CD4-positive, alpha-beta T cell (primary cell): Measurements from ENCODE around the gene IL20RA. TPM values are rescaled to one million over a fixed set of nuclear protein-coding genes. Genes with fewer than 3 reads are reported as not detected.

ENCODE experiments used
- ATAC-seq: fragments of 200-7000 bp; cut with Tn5 transposase; one replicate; pipeline ENCODE4 v1.10.0; 2022; ENCODE audit warnings: mild to moderate bottlenecking; ENCODE audit not compliant: poor library complexity
- CTCF ChIA-PET: fragments of 350-600 bp; sonication (Branson Sonifier 250); formaldehyde crosslinking; loops from one replicate; lab custom pipeline; 2021; ENCODE audit warnings: antibody characterized with exemption, inconsistent platforms; lab: Charles Lee
- POLR2A ChIA-PET: fragments of 350-600 bp; sonication (Branson Sonifier 250); formaldehyde crosslinking; loops from one replicate; lab custom pipeline; 2021; ENCODE audit warnings: antibody characterized with exemption, inconsistent platforms; lab: Charles Lee
- DNase-seq, 14 experiments: peaks; one replicate each; pipeline ENCODE4 v3.0.0-alpha.2; 2013 to 2020; ENCODE audit warnings: mixed read lengths in 2 of 14
- H3K27ac ChIP-seq, 2 donors: one replicate each; pipeline versions ENCODE4 v1.5.1 to v1.7.0; 2013; ENCODE audit warnings: low read length in 2 of 2, low read depth in 1 of 2, mild to moderate bottlenecking in 1 of 2
- H3K27me3 ChIP-seq, 2 experiments: 1 replicate in 1 of 2; 2 replicates in 1 of 2; pipeline versions ENCODE4 v1.6.1 to v1.7.0; 2013; ENCODE audit warnings: low read length in 2 of 2, control low read depth in 1 of 2, mild to moderate bottlenecking in 1 of 2, moderate library complexity in 1 of 2; ENCODE audit not compliant: insufficient read depth in 2 of 2, control insufficient read depth in 1 of 2
- H3K36me3 ChIP-seq: one replicate; pipeline ENCODE4 v1.6.1; 2013; ENCODE audit warnings: low read length, control low read depth; ENCODE audit not compliant: insufficient read depth
- H3K4me1 ChIP-seq: one replicate; pipeline ENCODE4 v1.6.1; 2013; ENCODE audit warnings: low read length, control low read depth; ENCODE audit not compliant: insufficient read depth
- H3K4me3 ChIP-seq: one replicate; pipeline ENCODE4 v1.5.1; 2013; ENCODE audit warnings: mild to moderate bottlenecking, low read length, moderate library complexity
- H3K9me3 ChIP-seq, 2 experiments: 1 replicate in 1 of 2; 2 replicates in 1 of 2; pipeline versions ENCODE4 v1.6.1 to v1.7.0; 2013; ENCODE audit warnings: low read length in 2 of 2, mild to moderate bottlenecking in 2 of 2, control low read depth in 1 of 2, moderate library complexity in 1 of 2; ENCODE audit not compliant: control insufficient read depth in 1 of 2, insufficient read depth in 1 of 2
- H3K27ac Mint-ChIP-seq: one replicate; pipeline ENCODE4 v1.8.0; 2020; ENCODE audit warnings: mixed read lengths
- H3K27me3 Mint-ChIP-seq: one replicate; pipeline ENCODE4 v1.8.0; 2021; ENCODE audit warnings: mixed read lengths
- H3K36me3 Mint-ChIP-seq: one replicate; pipeline ENCODE4 v1.8.0; 2021; ENCODE audit warnings: low read depth, mixed read lengths
- H3K4me1 Mint-ChIP-seq: one replicate; pipeline ENCODE4 v1.8.0; 2021; ENCODE audit warnings: low read depth, mixed read lengths
- H3K4me3 Mint-ChIP-seq: one replicate; pipeline ENCODE4 v1.8.0; 2020; ENCODE audit warnings: mild to moderate bottlenecking, mixed read lengths
- H3K9me3 Mint-ChIP-seq: one replicate; pipeline ENCODE4 v1.8.0; 2020; ENCODE audit warnings: mixed read lengths
- intact Hi-C, 2 experiments: fragments of 100-400 bp; cut with DNase I in 1 of 2; cut with micrococcal nuclease in 1 of 2; formaldehyde crosslinking; loops; one replicate each; pipeline versions ENCODE4 v1.15.1 to v1.9.0; 2023 to 2025; cut with DNase I, micrococcal nuclease
- total RNA-seq, 174 experiments: library from RNA in 2 of 174; stranded (reverse) in 2 of 174; gene quantifications; one replicate each; pipeline ENCODE4 v1.2.3 and lab custom pipeline; 2021 to 2026
- TF ChIP-seq, protein P1 (sequence below): fragments of 200-600 bp; IDR thresholded peaks from one replicate; pipeline ENCODE4 v1.8.0; 2022; ENCODE audit warnings: antibody characterized with exemption, mild to moderate bottlenecking

The IL20RA gene
- total RNA-seq, 2 experiments from 2014 or later = not detected

DNA sequence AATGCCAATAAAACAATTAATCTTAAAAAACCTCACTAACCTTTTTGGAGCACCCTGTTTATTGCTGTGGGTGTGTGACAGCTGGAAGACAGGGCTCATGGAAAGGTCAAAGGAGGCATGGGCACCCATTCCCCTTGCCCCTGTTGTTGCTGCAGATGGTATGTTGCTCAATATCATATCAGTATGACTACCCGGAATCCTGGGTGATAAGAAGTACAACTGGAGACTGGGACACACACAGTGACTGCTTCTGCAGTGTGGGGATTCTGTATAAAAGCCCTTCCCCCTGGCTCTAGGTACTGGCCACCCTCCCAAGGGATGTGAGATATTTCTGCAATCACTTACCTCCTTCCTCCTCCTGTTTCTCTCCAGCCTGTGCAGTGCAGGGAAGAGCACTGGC lies 47.3 kb upstream of the IL20RA start:
- no peaks in the 10 kb centered on the region for H3K36me3 Mint-ChIP-seq
- POLR2A ChIA-PET = no interaction called here
- peaks cover 10% of the 10 kb centered on the region for H3K27me3 Mint-ChIP-seq
- H3K27me3 ChIP-seq = peaks cover 0 to 3% of the 10 kb centered on the region in 2 experiments
- DNase-seq (no peak), ATAC-seq (no peak)
- no peak overlapping the region for H3K4me3 ChIP-seq
- peaks cover 9% of the 10 kb centered on the region for H3K4me1 ChIP-seq
- CTCF ChIA-PET = no interaction called here
- H3K4me1 Mint-ChIP-seq = peaks cover 12% of the 10 kb centered on the region
- no peaks in the 10 kb centered on the region for H3K9me3 Mint-ChIP-seq
- intact Hi-C loops = loop anchor here (5.0 to 10.0 kb wide), 5 partner anchors 75 to 1013 kb away; partner anchors contain the start of gene PERP (in 1 of the 2)
- no peaks in the 10 kb centered on the region for H3K9me3 ChIP-seq
- H3K27ac Mint-ChIP-seq = no peak overlapping the region
- H3K27ac ChIP-seq = no peak overlapping the region
- no peaks in the 10 kb centered on the region for H3K36me3 ChIP-seq
- H3K4me3 Mint-ChIP-seq = no peak overlapping the region
- TF ChIP-seq, protein P1, sequence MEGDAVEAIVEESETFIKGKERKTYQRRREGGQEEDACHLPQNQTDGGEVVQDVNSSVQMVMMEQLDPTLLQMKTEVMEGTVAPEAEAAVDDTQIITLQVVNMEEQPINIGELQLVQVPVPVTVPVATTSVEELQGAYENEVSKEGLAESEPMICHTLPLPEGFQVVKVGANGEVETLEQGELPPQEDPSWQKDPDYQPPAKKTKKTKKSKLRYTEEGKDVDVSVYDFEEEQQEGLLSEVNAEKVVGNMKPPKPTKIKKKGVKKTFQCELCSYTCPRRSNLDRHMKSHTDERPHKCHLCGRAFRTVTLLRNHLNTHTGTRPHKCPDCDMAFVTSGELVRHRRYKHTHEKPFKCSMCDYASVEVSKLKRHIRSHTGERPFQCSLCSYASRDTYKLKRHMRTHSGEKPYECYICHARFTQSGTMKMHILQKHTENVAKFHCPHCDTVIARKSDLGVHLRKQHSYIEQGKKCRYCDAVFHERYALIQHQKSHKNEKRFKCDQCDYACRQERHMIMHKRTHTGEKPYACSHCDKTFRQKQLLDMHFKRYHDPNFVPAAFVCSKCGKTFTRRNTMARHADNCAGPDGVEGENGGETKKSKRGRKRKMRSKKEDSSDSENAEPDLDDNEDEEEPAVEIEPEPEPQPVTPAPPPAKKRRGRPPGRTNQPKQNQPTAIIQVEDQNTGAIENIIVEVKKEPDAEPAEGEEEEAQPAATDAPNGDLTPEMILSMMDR = no peak

DNA sequence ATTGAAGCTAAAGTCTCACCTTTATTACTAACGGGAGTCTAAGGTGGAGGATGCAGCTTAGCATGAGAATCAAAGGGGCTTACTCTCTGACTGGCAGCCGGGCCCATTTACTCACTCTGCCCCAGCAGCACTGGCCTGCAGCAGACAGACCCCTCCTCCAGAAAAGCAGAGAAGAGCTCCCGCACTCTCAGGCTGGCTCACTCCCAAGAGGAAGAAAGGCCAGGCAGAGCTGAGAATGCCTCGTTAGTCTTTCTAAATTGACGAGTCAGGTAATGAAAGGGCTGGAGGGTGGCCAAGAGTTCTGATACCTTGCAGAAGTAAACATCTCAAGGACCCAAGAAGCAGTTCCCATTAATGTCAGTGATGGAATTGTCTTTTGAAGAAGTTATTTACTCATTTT lies 44.5 kb upstream of the IL20RA start:
- H3K27ac Mint-ChIP-seq = no peak overlapping the region
- peaks cover 0 to 3% of the 10 kb centered on the region in 2 experiments for H3K27me3 ChIP-seq
- H3K36me3 Mint-ChIP-seq = no peaks in the 10 kb centered on the region
- peaks cover 16% of the 10 kb centered on the region for H3K27me3 Mint-ChIP-seq
- no peaks in the 10 kb centered on the region for H3K36me3 ChIP-seq
- peaks cover 2% of the 10 kb centered on the region for H3K4me1 Mint-ChIP-seq
- H3K4me1 ChIP-seq = no peaks in the 10 kb centered on the region
- ChIA-PET POLR2A (no interaction called here), CTCF (interaction anchor here (1.0 kb wide), 1 partner anchor 225 kb away, joined by 5 read pairs; no protein-coding TSS in a partner anchor)
- no peak overlapping the region for H3K4me3 Mint-ChIP-seq
- intact Hi-C loops = no loop called here
- H3K4me3 ChIP-seq = no peak overlapping the region
- no peaks in the 10 kb centered on the region for H3K9me3 Mint-ChIP-seq
- TF ChIP-seq, protein P1 = no peak
- no peaks in the 10 kb centered on the region for H3K9me3 ChIP-seq
- no peak overlapping the region for H3K27ac ChIP-seq
- no peak for DNase-seq
- ATAC-seq = no peak

DNA sequence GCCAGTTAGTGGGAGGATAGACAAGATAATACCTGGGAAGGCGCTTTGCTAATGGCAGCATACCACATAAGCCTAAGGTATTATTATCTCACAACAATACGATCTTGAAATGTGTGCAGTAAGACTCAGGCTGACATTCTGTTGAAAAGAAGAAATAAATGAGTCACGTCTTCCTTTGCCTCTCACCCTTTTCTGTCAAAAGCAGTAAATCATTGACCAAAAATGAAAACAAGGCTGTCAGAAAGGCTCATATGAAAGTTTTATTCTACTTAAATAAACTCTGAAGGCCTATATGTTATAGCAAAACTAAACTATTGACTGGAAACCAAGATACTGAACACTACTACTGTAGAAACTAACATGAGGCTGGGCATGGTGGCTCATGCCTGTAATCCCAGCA lies 43.1 kb upstream of the IL20RA start:
- intact Hi-C loops = no loop called here
- Mint-ChIP-seq H3K36me3 (no peaks in the 10 kb centered on the region), H3K9me3 (no peaks in the 10 kb centered on the region), H3K4me1 (no peaks in the 10 kb centered on the region), H3K4me3 (no peak overlapping the region), H3K27ac (no peak overlapping the region), H3K27me3 (peaks cover 16% of the 10 kb centered on the region)
- H3K4me3 ChIP-seq = no peak overlapping the region
- TF ChIP-seq, protein P1 = no peak
- POLR2A ChIA-PET = no interaction called here
- no peak overlapping the region for H3K27ac ChIP-seq
- DNase-seq = no peak
- H3K9me3 ChIP-seq = no peaks in the 10 kb centered on the region
- H3K36me3 ChIP-seq = no peaks in the 10 kb centered on the region
- no peaks in the 10 kb centered on the region for H3K4me1 ChIP-seq
- ATAC-seq = no peak
- H3K27me3 ChIP-seq = peaks cover 0 to 3% of the 10 kb centered on the region in 2 experiments
- CTCF ChIA-PET = no interaction called here
